ENCODE data around the gene RASGRF1.
"Not testable (repeated sequence)": the region's sequence is repeated elsewhere in the genome, so short reads cannot be mapped to it uniquely, and the experiment has no call there.

Gene RASGRF1

GRCh38 chr15:79025201-79025600 is 65.4 kb downstream of the RASGRF1 start:
- no peaks in the 10 kb centered on the region for H3K9me3 ChIP-seq (ENCODE audit: insufficient read depth, low read depth, low read length)
- no peaks in the 10 kb centered on the region for H3K36me3 ChIP-seq (ENCODE audit: insufficient read depth, low read length)
- H4K20me1 ChIP-seq (ENCODE audit: insufficient read depth, low read length, poor library complexity, severe bottlenecking) = no peaks in the 10 kb centered on the region
- H3K4me3 ChIP-seq (ENCODE audit: low read length, poor library complexity, severe bottlenecking) = no peak overlapping the region
- no peaks in the 10 kb centered on the region for H3K79me2 ChIP-seq (ENCODE audit: insufficient read depth, low read length)
- peak overlapping the region; percentile 18; the same call in 1 of the 2 replicates for H2AFZ ChIP-seq (ENCODE audit: low read length)
- no peaks in the 10 kb centered on the region for H3K27me3 ChIP-seq (ENCODE audit: insufficient read depth, low read length, poor library complexity, severe bottlenecking)
- TF ChIP-seq CTCF (conservative IDR thresholded peaks at IDR 0.05; ENCODE audit: low read length) (peak; percentile 62), EZH2phosphoT487 (IDR thresholded peaks at IDR 0.05; ENCODE audit: borderline replicate concordance) (no peak)
- no peak overlapping the region for H3K4me2 ChIP-seq (ENCODE audit: low read depth, low read length, poor library complexity, severe bottlenecking)
- no peaks in the 10 kb centered on the region for H3K9me2 ChIP-seq (replicated peaks; ENCODE audit: low read depth, low read length)
- H3F3A ChIP-seq (ENCODE audit: low read depth) = no peaks in the 10 kb centered on the region
- no peak overlapping the region for H3K9ac ChIP-seq (ENCODE audit: low read depth, low read length, poor library complexity, severe bottlenecking)
- no peaks in the 10 kb centered on the region for H3K4me1 ChIP-seq (ENCODE audit: insufficient read depth, low read length, poor library complexity, severe bottlenecking)

GRCh38 chr15:79024493-79024892 is 66.1 kb downstream of the RASGRF1 start:
- H4K20me1 ChIP-seq (ENCODE audit: insufficient read depth, low read length, poor library complexity, severe bottlenecking); H3K27me3 ChIP-seq (ENCODE audit: insufficient read depth, low read length, poor library complexity, severe bottlenecking); H3K9me2 ChIP-seq (replicated peaks; ENCODE audit: low read depth, low read length); H3K4me3 ChIP-seq (ENCODE audit: low read length, poor library complexity, severe bottlenecking); H2AFZ ChIP-seq (ENCODE audit: low read length); H3K4me1 ChIP-seq (ENCODE audit: insufficient read depth, low read length, poor library complexity, severe bottlenecking); H3F3A ChIP-seq (ENCODE audit: low read depth); H3K79me2 ChIP-seq (ENCODE audit: insufficient read depth, low read length); H3K9me3 ChIP-seq (ENCODE audit: insufficient read depth, low read depth, low read length); H3K36me3 ChIP-seq (ENCODE audit: insufficient read depth, low read length); H3K9ac ChIP-seq (ENCODE audit: low read depth, low read length, poor library complexity, severe bottlenecking); H3K4me2 ChIP-seq (ENCODE audit: low read depth, low read length, poor library complexity, severe bottlenecking): not testable (repeated sequence)

GRCh38 chr15:79023918-79024317 is 66.7 kb downstream of the RASGRF1 start:
- no peaks in the 10 kb centered on the region for H3K9me2 ChIP-seq (replicated peaks; ENCODE audit: low read depth, low read length)
- no peaks in the 10 kb centered on the region for H4K20me1 ChIP-seq (ENCODE audit: insufficient read depth, low read length, poor library complexity, severe bottlenecking)
- H3K4me1 ChIP-seq (ENCODE audit: insufficient read depth, low read length, poor library complexity, severe bottlenecking) = no peaks in the 10 kb centered on the region
- no peak overlapping the region for H3K4me3 ChIP-seq (ENCODE audit: low read length, poor library complexity, severe bottlenecking)
- H3K9me3 ChIP-seq (ENCODE audit: insufficient read depth, low read depth, low read length) = no peaks in the 10 kb centered on the region
- no peaks in the 10 kb centered on the region for H3K79me2 ChIP-seq (ENCODE audit: insufficient read depth, low read length)
- no peak overlapping the region for H3K9ac ChIP-seq (ENCODE audit: low read depth, low read length, poor library complexity, severe bottlenecking)
- H2AFZ ChIP-seq (ENCODE audit: low read length) = no peak overlapping the region
- no peaks in the 10 kb centered on the region for H3F3A ChIP-seq (ENCODE audit: low read depth)
- H3K27me3 ChIP-seq (ENCODE audit: insufficient read depth, low read length, poor library complexity, severe bottlenecking) = no peaks in the 10 kb centered on the region
- H3K36me3 ChIP-seq (ENCODE audit: insufficient read depth, low read length) = no peaks in the 10 kb centered on the region
- H3K4me2 ChIP-seq (ENCODE audit: low read depth, low read length, poor library complexity, severe bottlenecking) = no peak overlapping the region
- TF ChIP-seq CTCF (conservative IDR thresholded peaks at IDR 0.05; ENCODE audit: low read length) (no peak), EZH2phosphoT487 (IDR thresholded peaks at IDR 0.05; ENCODE audit: borderline replicate concordance) (no peak)

- Histone ChIP-seq H3K4me1 (ENCODE audit: insufficient read depth, low read length, poor library complexity, severe bottlenecking) (no peaks in the 10 kb centered on the region), H2AFZ (ENCODE audit: low read length) (no peak overlapping the region), H3K27me3 (ENCODE audit: insufficient read depth, low read length, poor library complexity, severe bottlenecking) (no peaks in the 10 kb centered on the region)
Measured at GRCh38 chr15:79023546-79023890, 67.1 kb downstream of the RASGRF1 start.

More at GRCh38 chr15:79023546-79023890, 67.1 kb downstream of the RASGRF1 start:
- no peak for TF ChIP-seq CTCF (conservative IDR thresholded peaks at IDR 0.05; ENCODE audit: low read length)
- TF ChIP-seq EZH2phosphoT487 (IDR thresholded peaks at IDR 0.05; ENCODE audit: borderline replicate concordance) = no peak
- Histone ChIP-seq H3K36me3 (ENCODE audit: insufficient read depth, low read length) (no peaks in the 10 kb centered on the region), H4K20me1 (ENCODE audit: insufficient read depth, low read length, poor library complexity, severe bottlenecking) (no peaks in the 10 kb centered on the region), H3K9me2 (replicated peaks; ENCODE audit: low read depth, low read length) (no peaks in the 10 kb centered on the region), H3F3A (ENCODE audit: low read depth) (no peaks in the 10 kb centered on the region), H3K4me3 (ENCODE audit: low read length, poor library complexity, severe bottlenecking) (no peak overlapping the region), H3K79me2 (ENCODE audit: insufficient read depth, low read length) (no peaks in the 10 kb centered on the region), H3K9me3 (ENCODE audit: insufficient read depth, low read depth, low read length) (no peaks in the 10 kb centered on the region), H3K4me2 (ENCODE audit: low read depth, low read length, poor library complexity, severe bottlenecking) (no peak overlapping the region), H3K9ac (ENCODE audit: low read depth, low read length, poor library complexity, severe bottlenecking) (no peak overlapping the region)
